Liver (tissue), 9 donors: ENCODE data around the gene SATB2. TPM values are rescaled to one million over a fixed set of nuclear protein-coding genes. Genes with fewer than 3 reads are reported as not detected.
A peak's percentile ranks its signal among the peaks of the same experiment; 100 is the strongest.

Experiments used
- DNase-seq: peaks from one replicate; pipeline ENCODE4 v3.0.0-alpha.2; 2017; ENCODE audit warnings: low spot score
- H3K27ac ChIP-seq, 2 donors: one replicate each; pipeline ENCODE4 v1.7.0; 2013; ENCODE audit warnings: inconsistent platforms in 2 of 2, low read length in 2 of 2, control low read depth in 1 of 2, low read depth in 1 of 2, mild to moderate bottlenecking in 1 of 2
- H3K27me3 ChIP-seq, 4 donors: one replicate each; pipeline versions ENCODE4 v1.6.1 to v1.7.0; 2013; ENCODE audit warnings: low read length in 3 of 4, inconsistent platforms in 1 of 4, mild to moderate bottlenecking in 1 of 4, moderate library complexity in 1 of 4; ENCODE audit not compliant: control insufficient read depth in 4 of 4, insufficient read depth in 4 of 4
- H3K36me3 ChIP-seq, 4 donors: one replicate each; pipeline versions ENCODE4 v1.6.1 to v1.7.0; 2013; ENCODE audit warnings: low read length in 3 of 4, mild to moderate bottlenecking in 3 of 4, low read depth in 1 of 4, moderate library complexity in 1 of 4; ENCODE audit not compliant: control insufficient read depth in 4 of 4, insufficient read depth in 3 of 4
- H3K4me1 ChIP-seq, 4 donors: one replicate each; pipeline versions ENCODE4 v1.6.1 to v1.7.0; 2013; ENCODE audit warnings: low read length in 3 of 4, mild to moderate bottlenecking in 3 of 4, moderate library complexity in 1 of 4; ENCODE audit not compliant: control insufficient read depth in 4 of 4, insufficient read depth in 4 of 4
- H3K4me3 ChIP-seq, 3 donors: one replicate each; pipeline versions ENCODE4 v1.6.1 to v1.7.0; 2013; ENCODE audit warnings: low read length in 3 of 3, control low read depth in 1 of 3, low read depth in 1 of 3, mild to moderate bottlenecking in 1 of 3
- H3K9ac ChIP-seq, 2 donors: one replicate each; pipeline ENCODE4 v1.7.0; 2013; ENCODE audit warnings: low read length in 2 of 2, mild to moderate bottlenecking in 2 of 2, moderate library complexity in 2 of 2, control low read depth in 1 of 2, low read depth in 1 of 2
- H3K9me3 ChIP-seq, 4 donors: one replicate each; pipeline versions ENCODE4 v1.6.1 to v1.7.0; 2013; ENCODE audit warnings: low read length in 3 of 4; ENCODE audit not compliant: control insufficient read depth in 4 of 4
- ATF3 ChIP-seq: IDR thresholded peaks from 2 replicates; pipeline ENCODE4 v1.6.1; 2016; ENCODE audit warnings: antibody characterized with exemption
- CTCF ChIP-seq: fragments of 150-350 bp; IDR thresholded peaks from 2 replicates; pipeline ENCODE4 v1.5.1; 2017; ENCODE audit warnings: improper control_type of control experiment, low read depth, low read length; ENCODE audit not compliant: missing input control
- EGR1 ChIP-seq, 2 donors: IDR thresholded peaks; 2 replicates each; pipeline ENCODE4 v1.6.1; 2016 to 2018; ENCODE audit warnings: antibody characterized with exemption in 2 of 2, low read depth in 2 of 2
- FOXA1 ChIP-seq: IDR thresholded peaks from 2 replicates; pipeline ENCODE4 v1.6.1; 2016; ENCODE audit warnings: antibody characterized with exemption
- HNF4A ChIP-seq, 2 donors: conservative IDR thresholded peaks; 2 replicates each; pipeline ENCODE4 v1.6.1; 2016; ENCODE audit warnings: antibody characterized with exemption in 2 of 2, mild to moderate bottlenecking in 2 of 2
- RAD21 ChIP-seq, 2 donors: IDR thresholded peaks; 2 replicates each; pipeline ENCODE4 v1.6.1; 2016; ENCODE audit warnings: antibody characterized with exemption in 2 of 2, mild to moderate bottlenecking in 2 of 2
- RXRA ChIP-seq, 2 donors: IDR thresholded peaks; 2 replicates each; pipeline ENCODE4 v1.6.1; 2017 to 2018; ENCODE audit warnings: antibody characterized with exemption in 2 of 2, mild to moderate bottlenecking in 1 of 2
- TAF1 ChIP-seq: conservative IDR thresholded peaks from 2 replicates; pipeline ENCODE4 v1.6.1; 2016; ENCODE audit warnings: antibody characterized with exemption, mild to moderate bottlenecking
- YY1 ChIP-seq: IDR thresholded peaks from 2 replicates; pipeline ENCODE4 v1.6.1; 2016; ENCODE audit warnings: antibody characterized with exemption, mild to moderate bottlenecking
- WGBS: extraction: QIAGEN DNeasy Blood & Tissue Kit; methylation state at CpG from one replicate; pipeline ENCODE4 v1.1.7; 2013; 5-methylcytosine and 5-hydroxymethylcytosine counted together
- polyA plus RNA-seq, 2 donors: library from polyadenylated mRNA; stranded (reverse) in 1 of 2; unstranded in 1 of 2; fragments of 200-250 nt in 1 of 2; fragments of >200 nt in 1 of 2; fragmentation: Nextera tagmentation in 1 of 2; extraction: Ambion mirVana in 1 of 2; gene quantifications; one replicate each; pipeline versions ENCODE4 v1.2.1 to v1.2.3, GENCODE V29; 2013 to 2015
- total RNA-seq, 2 donors: library from RNA; depleted of rRNA; stranded (reverse); fragments of >200 nt; gene quantifications; one replicate each; pipeline ENCODE4 v1.2.3, GENCODE V29; 2014
- donor health status: healthy.
- donor health status: healthy.
- donor health status: healthy.
- donor health status: healthy.
- donor health status: healthy.

Gene SATB2
- total and polyA plus RNA-seq, 4 donors, result 0.19 to 2.3 (median 0.91) TPM

GRCh38 chr2:199477277-199477834, 19.6 kb upstream of the SATB2 start:
- Histone ChIP-seq H3K36me3 (no peaks in the 10 kb centered on the region), H3K4me3 (no peak overlapping the region), H3K4me1 (peaks cover 0 to 3% (median 0%) of the 10 kb centered on the region in 4 donors), H3K9ac (no peak overlapping the region), H3K27me3 (peaks cover 0 to 9% (median 2%) of the 10 kb centered on the region in 4 donors), H3K27ac (no peak overlapping the region), H3K9me3 (no peaks in the 10 kb centered on the region)
- 71% methylated on average over 2 of the region's 2 CpGs for WGBS
- TF ChIP-seq FOXA1 (no peak), EGR1 (IDR thresholded peaks at IDR 0.05; ENCODE audit: low read depth in 2 of 2) (no peak), CTCF (no peak), TAF1 (no peak), ATF3 (no peak), RXRA (IDR thresholded peaks at IDR 0.05) (no peak)
- DNase-seq, result no peak

GRCh38 chr2:199471443-199472057, 13.8 kb upstream of the SATB2 start:
- Histone ChIP-seq H3K36me3 (no peaks in the 10 kb centered on the region), H3K27me3 (peaks cover 0 to 33% (median 23%) of the 10 kb centered on the region in 4 donors), H3K9ac (no peak overlapping the region), H3K4me1 (peaks cover 2 to 25% (median 10%) of the 10 kb centered on the region in 4 donors), H3K4me3 (peak overlapping the region in 1 of 3 donors; percentile 4), H3K27ac (no peak overlapping the region), H3K9me3 (no peaks in the 10 kb centered on the region)
- TF ChIP-seq ATF3 (no peak), RAD21 (IDR thresholded peaks at IDR 0.05) (peak; percentile 60 to 75), CTCF (peak; percentile 66), EGR1 (IDR thresholded peaks at IDR 0.05; ENCODE audit: low read depth in 2 of 2) (no peak)
- 8% methylated on average over 35 of the region's 35 CpGs for WGBS
- DNase-seq, result peak; percentile 61

GRCh38 chr2:199470672-199471442, 13.1 kb upstream of the SATB2 start:
- DNase-seq, result peak; percentile 31
- Histone ChIP-seq H3K27ac (no peak overlapping the region), H3K36me3 (no peaks in the 10 kb centered on the region), H3K9me3 (no peaks in the 10 kb centered on the region), H3K4me3 (peak overlapping the region in 1 of 3 donors; percentile 4), H3K4me1 (peaks cover 2 to 25% (median 10%) of the 10 kb centered on the region in 4 donors), H3K9ac (no peak overlapping the region), H3K27me3 (peaks cover 0 to 38% (median 27%) of the 10 kb centered on the region in 4 donors)
- no peak for TF ChIP-seq HNF4A (conservative IDR thresholded peaks at IDR 0.05)
- TF ChIP-seq RXRA (IDR thresholded peaks at IDR 0.05), result no peak
- TF ChIP-seq YY1, result no peak
- 5% methylated on average over 48 of the region's 48 CpGs for WGBS
